HepG2 (cell line): Measurements from ENCODE around the gene MMP25. TPM values are rescaled to one million over a fixed set of nuclear protein-coding genes. Genes with fewer than 3 reads are reported as not detected.

ENCODE experiments used
- ADNP ChIP-seq: sonication (generic); formaldehyde crosslinking; IDR thresholded peaks from 2 replicates; pipeline ENCODE4 v1.4.0; 2020; ENCODE audit warnings: missing genetic modification reagents
- HOXA3 ChIP-seq: sonication (generic); formaldehyde crosslinking; IDR thresholded peaks from 2 replicates; pipeline ENCODE4 v1.5.0; 2020; ENCODE audit warnings: missing genetic modification reagents
- IRF1 ChIP-seq: sonication (generic); formaldehyde crosslinking; IDR thresholded peaks from 2 replicates; pipeline ENCODE4 v1.4.0; 2020; ENCODE audit warnings: low read depth, mild to moderate bottlenecking, missing genetic modification reagents
- KAT8 ChIP-seq: IDR thresholded peaks from 2 replicates; pipeline ENCODE4 v1.6.1; 2016; ENCODE audit warnings: missing genetic modification reagents, missing compliant biosample characterization
- KDM4B ChIP-seq: sonication (generic); formaldehyde crosslinking; IDR thresholded peaks from 2 replicates; pipeline ENCODE4 v1.4.0; 2020; ENCODE audit warnings: missing genetic modification reagents
- MIXL1 ChIP-seq: IDR thresholded peaks from 2 replicates; pipeline ENCODE4 v1.6.1; 2016
- MXD4 ChIP-seq: IDR thresholded peaks from 2 replicates; pipeline ENCODE4 v1.6.1; 2016; ENCODE audit warnings: mild to moderate bottlenecking, missing biosample characterization, missing genetic modification reagents
- PBX3 ChIP-seq: sonication (generic); formaldehyde crosslinking; IDR thresholded peaks from 2 replicates; pipeline ENCODE4 v1.8.1; 2023; ENCODE audit warnings: missing genetic modification reagents, inconsistent platforms, borderline replicate concordance
- POLR2A ChIP-seq, 2 experiments: IDR thresholded peaks; 2 replicates each; pipeline ENCODE4 v1.6.1; 2011; ENCODE audit warnings: low read depth in 2 of 2, low read length in 2 of 2, mild to moderate bottlenecking in 1 of 2, moderate library complexity in 1 of 2; ENCODE audit not compliant: insufficient read depth in 1 of 2
- PRDM10 ChIP-seq: sonication (generic); formaldehyde crosslinking; IDR thresholded peaks from 2 replicates; pipeline ENCODE4 v1.4.0; 2020; ENCODE audit warnings: low read depth, missing genetic modification reagents
- TRAFD1 ChIP-seq: sonication (generic); formaldehyde crosslinking; IDR thresholded peaks from 2 replicates; pipeline ENCODE4 v1.5.1; 2020; ENCODE audit warnings: missing genetic modification reagents, mild to moderate bottlenecking, borderline replicate concordance
- ZBTB21 ChIP-seq: sonication (generic); formaldehyde crosslinking; IDR thresholded peaks from 2 replicates; pipeline ENCODE4 v1.4.0; 2020; ENCODE audit warnings: missing genetic modification reagents
- ZBTB37 ChIP-seq: sonication (generic); formaldehyde crosslinking; IDR thresholded peaks from 2 replicates; pipeline ENCODE4 v1.4.0; 2020; ENCODE audit warnings: mild to moderate bottlenecking, missing genetic modification reagents
- ZNF354B ChIP-seq: sonication (generic); formaldehyde crosslinking; IDR thresholded peaks from 2 replicates; pipeline ENCODE4 v1.8.0; 2022; ENCODE audit warnings: mild to moderate bottlenecking, missing genetic modification reagents
- ZNF382 ChIP-seq: sonication (generic); formaldehyde crosslinking; IDR thresholded peaks from 2 replicates; pipeline ENCODE4 v1.5.0; 2020; ENCODE audit warnings: missing genetic modification reagents, mild to moderate bottlenecking, borderline replicate concordance
- ZNF496 ChIP-seq: sonication (generic); formaldehyde crosslinking; IDR thresholded peaks from 2 replicates; pipeline ENCODE4 v1.8.1; 2023; ENCODE audit warnings: mild to moderate bottlenecking, moderate library complexity, missing genetic modification reagents; ENCODE audit not compliant: insufficient replicate concordance
- ZNF513 ChIP-seq: sonication (generic); formaldehyde crosslinking; conservative IDR thresholded peaks from 2 replicates; pipeline ENCODE4 v1.5.0; 2020; ENCODE audit warnings: missing genetic modification reagents
- ZNF816 ChIP-seq: sonication (generic); formaldehyde crosslinking; IDR thresholded peaks from 2 replicates; pipeline ENCODE4 v1.8.0; 2022; ENCODE audit warnings: missing genetic modification reagents, mild to moderate bottlenecking, borderline replicate concordance
- ZSCAN21 ChIP-seq: sonication (generic); formaldehyde crosslinking; IDR thresholded peaks from 2 replicates; pipeline ENCODE4 v1.8.0; 2022; ENCODE audit warnings: mild to moderate bottlenecking, missing genetic modification reagents, moderate library complexity, borderline replicate concordance
- polyA plus RNA-seq, 8 experiments: library from polyadenylated mRNA; depleted of rRNA in 3 of 8; stranded (reverse) in 7 of 8; unstranded in 1 of 8; fragments of >200 nt; fragmentation: Illumina TruSeq in 4 of 8; extraction: Trizol in 4 of 8; gene quantifications; 2 replicates each; pipeline versions ENCODE4 v1.2.1 to v1.2.3, GENCODE V29; 2011 to 2016; ENCODE audit warnings: low read depth in 4 of 8, missing spikeins in 1 of 8, mixed read lengths in 1 of 8; ENCODE audit not compliant: insufficient read depth in 1 of 8
- total RNA-seq, 5 experiments: library from RNA; depleted of rRNA; stranded (reverse); fragments of >200 nt; fragmentation: Illumina TruSeq; extraction: Trizol; gene quantifications; 2 replicates each; pipeline ENCODE4 v1.2.3, GENCODE V29; 2016; ENCODE audit warnings: low read depth in 1 of 5

Gene MMP25
- total and polyA plus RNA-seq, 2 of the 13 experiments (the other 11 are each of a cell fraction or from before 2014, with no cell fraction given), result 0.04 to 0.08 TPM

- TF ChIP-seq ZNF816 (CRISPR knock-in tag) (no peak), KAT8 (CRISPR knock-in tag) (no peak), KDM4B (CRISPR knock-in tag) (no peak), PRDM10 (no peak), ZBTB37 (CRISPR knock-in tag) (no peak), MIXL1 (CRISPR knock-in tag) (no peak), ZNF496 (CRISPR knock-in tag) (no peak), IRF1 (CRISPR knock-in tag) (no peak), HOXA3 (CRISPR knock-in tag) (peak; percentile 27; the same call in 1 of the 2 replicates), ADNP (CRISPR knock-in tag) (no peak), ZSCAN21 (CRISPR knock-in tag) (peak; percentile 42; the same call in 1 of the 2 replicates), ZBTB21 (no peak), ZNF513 (CRISPR knock-in tag) (no peak), ZNF382 (CRISPR knock-in tag) (no peak), TRAFD1 (no peak), PBX3 (no peak), ZNF354B (CRISPR knock-in tag) (no peak), POLR2A (IDR thresholded peaks at IDR 0.05; ENCODE audit: insufficient read depth in 1 of 2, low read depth in 2 of 2, low read length in 2 of 2) (no peak), MXD4 (CRISPR knock-in tag) (0 out of 2 replicates have a peak, but pooled peaks have one; percentile 34)
Observed at GRCh38 chr16:3065742-3066439, 19.5 kb downstream of the MMP25 start (continued).
